A673 (cell line): ENCODE results near the gene ZNF678. TPM values are rescaled to one million over a fixed set of nuclear protein-coding genes. Genes with fewer than 3 reads are reported as not detected.

Source experiments
- Bru-seq: library from RNA; stranded (reverse); fragments of 400-500 nt; gene quantifications from one replicate; lab custom pipeline; 2021; lab: Mats Ljungman, UMichigan
- BruChase-seq, 2 experiments: library from RNA; stranded (reverse); fragments of 400-500 nt; gene quantifications; one replicate each; lab custom pipeline; 2021; lab: Mats Ljungman, UMichigan
- BruUV-seq: library from RNA; stranded (reverse); fragments of 400-500 nt; replicated peaks from 2 replicates; lab custom pipeline; 2021; lab: Mats Ljungman, UMichigan
- CTCF ChIA-PET: fragments of 300-600 bp; sonication (Branson Sonifier 250); formaldehyde crosslinking; loops from one replicate; lab custom pipeline; 2022; ENCODE audit warnings: antibody characterized with exemption; lab: Charles Lee
- POLR2A ChIA-PET: fragments of 300-600 bp; sonication (Branson Sonifier 250); formaldehyde crosslinking; loops from one replicate; lab custom pipeline; 2022; ENCODE audit warnings: antibody characterized with exemption; ENCODE audit not compliant: low non-redundant PET; lab: Charles Lee
- DNase-seq: peaks from one replicate; pipeline ENCODE4 v3.0.0-alpha.2; 2015; ENCODE audit warnings: low spot score
- H3K27ac ChIP-seq: fragments of 200-600 bp; sonication (generic); 2 replicates; pipeline ENCODE4 v1.5.1; 2016; ENCODE audit warnings: mixed run types, low read depth, mild to moderate bottlenecking, mixed read lengths, antibody characterized with exemption, low read length; ENCODE audit not compliant: poor library complexity, severe bottlenecking
- H3K27me3 ChIP-seq: fragments of 200-600 bp; sonication (generic); replicated peaks from 2 replicates; pipeline ENCODE4 v1.6.1; 2017; ENCODE audit warnings: mixed run types, low read depth, mild to moderate bottlenecking, mixed read lengths, antibody characterized with exemption, low read length; ENCODE audit not compliant: insufficient read depth, poor library complexity
- H3K36me3 ChIP-seq: fragments of 200-600 bp; sonication (generic); 2 replicates; pipeline ENCODE4 v1.6.1; 2016; ENCODE audit warnings: mixed run types, mild to moderate bottlenecking, mixed read lengths, antibody characterized with exemption, low read length; ENCODE audit not compliant: insufficient read depth, poor library complexity, severe bottlenecking
- H3K4me1 ChIP-seq: fragments of 200-600 bp; sonication (generic); 2 replicates; pipeline ENCODE4 v1.6.1; 2017; ENCODE audit warnings: mixed run types, mild to moderate bottlenecking, mixed read lengths, antibody characterized with exemption, low read length; ENCODE audit not compliant: insufficient read depth, poor library complexity, severe bottlenecking
- H3K4me3 ChIP-seq: fragments of 200-600 bp; sonication (generic); 2 replicates; pipeline ENCODE4 v1.5.1; 2016; ENCODE audit warnings: low read depth, mixed run types, mild to moderate bottlenecking, mixed read lengths, low read length; ENCODE audit not compliant: poor library complexity, severe bottlenecking
- H3K9me3 ChIP-seq: fragments of 200-600 bp; sonication (generic); 2 replicates; pipeline ENCODE4 v1.6.1; 2016; ENCODE audit warnings: mixed run types, low read depth, mild to moderate bottlenecking, mixed read lengths, antibody characterized with exemption, low read length; ENCODE audit not compliant: poor library complexity, severe bottlenecking
- CTCF ChIP-seq: fragments of 300-800, 200-600 bp; sonication (generic); conservative IDR thresholded peaks from 2 replicates; pipeline ENCODE4 v1.5.1; 2017; ENCODE audit warnings: low read depth, mild to moderate bottlenecking, antibody characterized with exemption, low read length, moderate library complexity, mixed read lengths
- EZH2 ChIP-seq: fragments of 200-600 bp; sonication (generic); IDR thresholded peaks from 2 replicates; pipeline ENCODE4 v1.6.1; 2017; ENCODE audit warnings: borderline replicate concordance, low read depth, mild to moderate bottlenecking, mixed read lengths, antibody characterized with exemption, low read length; ENCODE audit not compliant: poor library complexity, severe bottlenecking
- intact Hi-C: fragments of 100-400 bp; cut with micrococcal nuclease; formaldehyde crosslinking; loops from one replicate; pipeline ENCODE4 v1.10.0; 2022; ENCODE audit not compliant: unreplicated experiment
- long read RNA-seq: library from polyadenylated mRNA; stranded (forward); transcript quantifications from one replicate; pipeline ENCODE4 v2.0.0, GENCODE V29; 2022
- total RNA-seq: library from RNA; stranded (reverse); gene quantifications from 2 replicates; pipeline ENCODE4 v1.2.3, GENCODE V29; 2021

Gene ZNF678
- total RNA-seq: 10.2 and 10.9 TPM in 2 replicates
- Bru-seq, nascent RNA: percentile 81 among the genes with signal in this experiment
- percentile 80 among the genes with signal in this experiment for BruChase-seq, experiment 1, labeled RNA remaining after a 2-hour chase
- percentile 67 among the genes with signal in this experiment for BruChase-seq, experiment 2, labeled RNA remaining after a 6-hour chase
- long read RNA-seq, partial matches to known transcripts: 0 of 6 reads
- long read RNA-seq, other reads (novel, unspliced or antisense): 4 of 6 reads

GRCh38 chr1:227563324-227564201 lies at the start of gene ZNF678:
Gene ZNF678 (plus strand): TSS chr1:227563556. CDS start chr1:227650992, 87,436 bp downstream.
- Histone ChIP-seq H3K36me3 (no peaks in the 10 kb centered on the region), H3K4me1 (no peaks in the 10 kb centered on the region), H3K27ac (peak within 1 kb of the TSS; percentile 89), H3K9me3 (no peaks in the 10 kb centered on the region), H3K4me3 (peak within 1 kb of the TSS; percentile 65), H3K27me3 (no peaks in the 10 kb centered on the region)
- no TSS peak for BruUV-seq
- ChIA-PET POLR2A (no interaction called here), CTCF (interaction anchor here (1.3 kb wide), 1 partner anchor 21 kb away, joined by 10 read pairs; no protein-coding TSS in a partner anchor)
- intact Hi-C loops: no loop called here
- TF ChIP-seq EZH2: no peak
- no peak for TF ChIP-seq CTCF
- DNase-seq: peak; percentile 97

GRCh38 chr1:227518876-227519275 lies 44.5 kb upstream of the ZNF678 start:
- peaks cover 7% of the 10 kb centered on the region for H3K27me3 ChIP-seq
- POLR2A ChIA-PET: no interaction called here
- no peaks in the 10 kb centered on the region for H3K36me3 ChIP-seq
- intact Hi-C loops: no loop called here
- H3K4me1 ChIP-seq: no peaks in the 10 kb centered on the region
- no peaks in the 10 kb centered on the region for H3K9me3 ChIP-seq
- DNase-seq: no peak
- no peak overlapping the region for H3K27ac ChIP-seq
- no TSS peak for BruUV-seq
- TF ChIP-seq CTCF (no peak), EZH2 (no peak)
- no peak overlapping the region for H3K4me3 ChIP-seq
- CTCF ChIA-PET: no interaction called here

- H3K27me3 ChIP-seq: no peaks in the 10 kb centered on the region
- no peak overlapping the region for H3K27ac ChIP-seq
- H3K36me3 ChIP-seq: no peaks in the 10 kb centered on the region
- no TSS peak for BruUV-seq
- POLR2A ChIA-PET: interaction anchor here (0.6 kb wide), 1 partner anchor 767 kb away, joined by 6 read pairs; no protein-coding TSS in a partner anchor
- CTCF ChIA-PET: no interaction called here
- H3K9me3 ChIP-seq: no peaks in the 10 kb centered on the region
- H3K4me1 ChIP-seq: no peaks in the 10 kb centered on the region
- no peak for TF ChIP-seq EZH2
- TF ChIP-seq CTCF: no peak
- intact Hi-C loops: no loop called here
- no peak for DNase-seq
- H3K4me3 ChIP-seq: no peak overlapping the region
Measured at GRCh38 chr1:227521782-227522181, 41.6 kb upstream of the ZNF678 start.
